ENCODE results near the gene ISLR. TPM values are rescaled to one million over a fixed set of nuclear protein-coding genes. Genes with fewer than 3 reads are reported as not detected.

The ISLR gene
- total and polyA plus RNA-seq, 2 of the 8 experiments (the other 6 are each of a cell fraction or from before 2014, with no cell fraction given), result 0.29 to 0.35 TPM

GRCh38 chr15:74127255-74127953, 46.1 kb upstream of the ISLR start (continued):
- TF ChIP-seq CBX5 (IDR thresholded peaks at IDR 0.05; ENCODE audit: low read depth, low read length), result no peak
- TF ChIP-seq, protein P1, sequence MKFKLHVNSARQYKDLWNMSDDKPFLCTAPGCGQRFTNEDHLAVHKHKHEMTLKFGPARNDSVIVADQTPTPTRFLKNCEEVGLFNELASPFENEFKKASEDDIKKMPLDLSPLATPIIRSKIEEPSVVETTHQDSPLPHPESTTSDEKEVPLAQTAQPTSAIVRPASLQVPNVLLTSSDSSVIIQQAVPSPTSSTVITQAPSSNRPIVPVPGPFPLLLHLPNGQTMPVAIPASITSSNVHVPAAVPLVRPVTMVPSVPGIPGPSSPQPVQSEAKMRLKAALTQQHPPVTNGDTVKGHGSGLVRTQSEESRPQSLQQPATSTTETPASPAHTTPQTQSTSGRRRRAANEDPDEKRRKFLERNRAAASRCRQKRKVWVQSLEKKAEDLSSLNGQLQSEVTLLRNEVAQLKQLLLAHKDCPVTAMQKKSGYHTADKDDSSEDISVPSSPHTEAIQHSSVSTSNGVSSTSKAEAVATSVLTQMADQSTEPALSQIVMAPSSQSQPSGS (IDR thresholded peaks at IDR 0.05; ENCODE audit: low read length), result no peak
- TF ChIP-seq, protein P2, sequence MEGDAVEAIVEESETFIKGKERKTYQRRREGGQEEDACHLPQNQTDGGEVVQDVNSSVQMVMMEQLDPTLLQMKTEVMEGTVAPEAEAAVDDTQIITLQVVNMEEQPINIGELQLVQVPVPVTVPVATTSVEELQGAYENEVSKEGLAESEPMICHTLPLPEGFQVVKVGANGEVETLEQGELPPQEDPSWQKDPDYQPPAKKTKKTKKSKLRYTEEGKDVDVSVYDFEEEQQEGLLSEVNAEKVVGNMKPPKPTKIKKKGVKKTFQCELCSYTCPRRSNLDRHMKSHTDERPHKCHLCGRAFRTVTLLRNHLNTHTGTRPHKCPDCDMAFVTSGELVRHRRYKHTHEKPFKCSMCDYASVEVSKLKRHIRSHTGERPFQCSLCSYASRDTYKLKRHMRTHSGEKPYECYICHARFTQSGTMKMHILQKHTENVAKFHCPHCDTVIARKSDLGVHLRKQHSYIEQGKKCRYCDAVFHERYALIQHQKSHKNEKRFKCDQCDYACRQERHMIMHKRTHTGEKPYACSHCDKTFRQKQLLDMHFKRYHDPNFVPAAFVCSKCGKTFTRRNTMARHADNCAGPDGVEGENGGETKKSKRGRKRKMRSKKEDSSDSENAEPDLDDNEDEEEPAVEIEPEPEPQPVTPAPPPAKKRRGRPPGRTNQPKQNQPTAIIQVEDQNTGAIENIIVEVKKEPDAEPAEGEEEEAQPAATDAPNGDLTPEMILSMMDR (IDR thresholded peaks at IDR 0.05; ENCODE audit: control extremely low read depth in 1 of 3, insufficient read depth in 1 of 3, low read depth in 1 of 3, low read length in 3 of 3), result peak in 2 of 3 experiments; percentile 99; a peak in 3 of 4 replicates
- TF ChIP-seq GABPA (IDR thresholded peaks at IDR 0.05; ENCODE audit: borderline replicate concordance, insufficient read depth, low read length), result peak; percentile 73; the same call in 1 of the 2 replicates
- TF ChIP-seq CTBP2 (IDR thresholded peaks at IDR 0.05; ENCODE audit: borderline replicate concordance, insufficient read depth, insufficient read length, low read length), result no peak
- no peak for TF ChIP-seq SP4 (IDR thresholded peaks at IDR 0.05; ENCODE audit: low read length)
- TF ChIP-seq, protein P3, sequence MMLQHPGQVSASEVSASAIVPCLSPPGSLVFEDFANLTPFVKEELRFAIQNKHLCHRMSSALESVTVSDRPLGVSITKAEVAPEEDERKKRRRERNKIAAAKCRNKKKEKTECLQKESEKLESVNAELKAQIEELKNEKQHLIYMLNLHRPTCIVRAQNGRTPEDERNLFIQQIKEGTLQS (IDR thresholded peaks at IDR 0.05; ENCODE audit: insufficient read depth, low read depth, low read length), result no peak
- no peak for TF ChIP-seq PHF8 (conservative IDR thresholded peaks at IDR 0.05; ENCODE audit: low read depth, low read length)
- peak; percentile 82 for TF ChIP-seq TBP (IDR thresholded peaks at IDR 0.05; ENCODE audit: low read depth, low read length)
- TF ChIP-seq FOSL1 (IDR thresholded peaks at IDR 0.05; ENCODE audit: insufficient read depth, low read depth, low read length), result 0 out of 2 replicates have a peak, but pooled peaks have one; percentile 17
- no peak for TF ChIP-seq SIX5 (IDR thresholded peaks at IDR 0.05; ENCODE audit: low read depth, low read length)

All from H1 (cell line).